Caki2 (cell line): ENCODE results near the gene DES. TPM values are rescaled to one million over a fixed set of nuclear protein-coding genes. Genes with fewer than 3 reads are reported as not detected.

Experiments used
- DNase-seq: peaks from one replicate; pipeline ENCODE4 v3.0.0-alpha.2; 2015; ENCODE audit warnings: low read depth
- in situ Hi-C: cut with HindIII; loops from 2 replicates; pipeline ENCODE4 v1.10.0; 2016; ENCODE audit warnings: low sequenced_read_pairs, low pct_unique_long_range_greater_than_20kb, mixed read lengths
- total RNA-seq: library from RNA; depleted of rRNA; stranded (reverse); fragments of >200 nt; shearing (Covaris generic); gene quantifications from 2 replicates; pipeline ENCODE4 v1.2.3, GENCODE V29; 2014; ENCODE audit warnings: low replicate concordance

The DES gene
- total RNA-seq, 1 experiment from 2014 or later = 4.9 TPM

DNA sequence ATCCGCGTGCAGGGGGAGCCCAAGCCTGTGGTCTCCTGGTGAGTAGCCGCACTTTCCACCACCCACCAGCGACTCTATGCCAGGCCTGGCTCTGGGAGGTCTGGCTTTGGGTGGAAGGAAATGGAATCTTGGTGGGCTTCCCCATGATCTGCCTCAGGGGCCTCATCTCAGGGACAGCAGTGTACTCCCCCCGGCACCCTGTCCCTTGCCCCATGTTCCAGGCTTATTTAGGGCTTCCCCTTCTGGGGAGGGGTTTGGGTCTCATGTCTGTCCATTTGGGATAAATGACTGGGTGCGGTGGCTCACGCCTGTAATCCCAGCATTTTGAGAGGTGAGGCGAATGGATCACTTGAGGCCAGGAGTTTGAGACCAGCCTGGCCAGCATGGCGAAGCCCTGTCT, 44.2 kb downstream of the DES start:
- in situ Hi-C loops = no loop called here
- DNase-seq = no peak

DNA sequence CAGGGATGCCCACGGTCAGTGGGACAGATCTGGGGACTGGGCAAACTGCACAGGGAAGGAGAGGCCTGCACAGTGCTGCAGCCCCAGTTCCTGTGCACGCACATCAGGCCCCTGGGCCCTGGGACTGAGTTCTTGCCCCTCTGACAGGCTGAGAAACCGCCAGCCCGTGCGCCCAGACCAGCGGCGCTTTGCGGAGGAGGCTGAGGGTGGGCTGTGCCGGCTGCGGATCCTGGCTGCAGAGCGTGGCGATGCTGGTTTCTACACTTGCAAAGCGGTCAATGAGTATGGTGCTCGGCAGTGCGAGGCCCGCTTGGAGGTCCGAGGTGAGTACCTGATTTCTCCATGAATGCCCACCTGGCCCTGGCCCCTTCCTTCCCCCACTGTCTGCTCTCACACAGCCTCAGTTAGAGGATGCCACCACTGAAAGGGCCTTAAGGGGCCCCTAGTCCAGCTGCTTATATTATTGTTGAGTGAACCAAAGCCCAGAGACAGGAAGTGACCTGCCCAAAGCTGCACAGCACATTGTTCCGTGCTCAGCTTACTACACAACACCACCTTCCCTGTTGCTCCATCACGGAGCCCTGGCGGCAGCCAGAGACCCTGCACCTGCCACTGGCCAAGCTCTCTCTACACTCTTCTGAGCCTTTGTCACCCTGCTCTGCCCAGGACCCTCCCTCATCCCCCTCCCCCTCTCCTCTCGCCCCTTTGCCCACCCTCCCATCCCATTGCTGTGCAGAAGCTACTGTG, 46.3 kb downstream of the DES start:
- in situ Hi-C loops = no loop called here
- no peak for DNase-seq

DNA sequence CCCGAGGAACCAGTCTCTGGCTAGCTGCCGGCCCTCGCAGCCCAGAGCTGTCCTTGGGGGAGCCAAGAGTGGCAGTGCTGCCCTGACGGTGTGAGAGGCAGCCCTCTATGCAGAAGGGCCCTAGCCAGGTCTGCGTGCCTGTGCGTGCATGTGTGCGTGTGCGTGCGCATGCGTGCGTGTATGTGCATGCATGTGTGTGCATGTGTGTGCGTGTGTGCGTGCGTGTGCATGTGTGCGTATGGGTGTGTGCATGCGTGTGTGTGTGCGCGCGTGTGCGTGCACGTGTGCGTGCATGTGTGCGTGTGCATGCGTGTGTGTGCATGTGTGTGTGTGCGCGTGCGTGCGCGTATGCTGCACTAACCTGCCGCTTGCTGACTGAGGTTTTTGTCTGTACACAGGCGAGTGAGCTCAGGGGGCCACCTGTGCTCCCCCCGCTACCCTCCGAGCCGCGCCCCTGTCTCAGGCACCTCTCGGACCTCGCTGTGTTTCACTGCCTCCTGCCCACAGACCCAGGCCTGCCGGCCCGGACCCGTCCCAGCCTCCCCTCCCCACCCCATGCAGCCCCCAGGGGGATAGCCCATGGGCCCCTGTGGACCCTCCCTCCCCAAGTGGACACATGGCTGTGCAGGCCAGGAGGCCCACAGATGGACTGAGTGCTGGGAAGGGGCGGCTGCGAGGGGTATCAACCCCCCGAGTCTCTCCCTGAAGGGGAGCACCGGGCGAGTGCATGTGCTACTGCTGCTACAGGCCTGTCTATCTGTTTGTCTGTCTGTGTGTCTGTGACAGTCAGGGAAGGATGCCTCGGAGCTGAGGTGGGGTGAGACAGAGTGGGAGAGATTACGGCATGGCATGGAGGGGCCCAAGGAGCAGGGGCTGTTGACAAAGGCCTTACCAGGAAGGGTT, 47.7 kb downstream of the DES start:
- no peak for DNase-seq
- in situ Hi-C loops = no loop called here

DNA sequence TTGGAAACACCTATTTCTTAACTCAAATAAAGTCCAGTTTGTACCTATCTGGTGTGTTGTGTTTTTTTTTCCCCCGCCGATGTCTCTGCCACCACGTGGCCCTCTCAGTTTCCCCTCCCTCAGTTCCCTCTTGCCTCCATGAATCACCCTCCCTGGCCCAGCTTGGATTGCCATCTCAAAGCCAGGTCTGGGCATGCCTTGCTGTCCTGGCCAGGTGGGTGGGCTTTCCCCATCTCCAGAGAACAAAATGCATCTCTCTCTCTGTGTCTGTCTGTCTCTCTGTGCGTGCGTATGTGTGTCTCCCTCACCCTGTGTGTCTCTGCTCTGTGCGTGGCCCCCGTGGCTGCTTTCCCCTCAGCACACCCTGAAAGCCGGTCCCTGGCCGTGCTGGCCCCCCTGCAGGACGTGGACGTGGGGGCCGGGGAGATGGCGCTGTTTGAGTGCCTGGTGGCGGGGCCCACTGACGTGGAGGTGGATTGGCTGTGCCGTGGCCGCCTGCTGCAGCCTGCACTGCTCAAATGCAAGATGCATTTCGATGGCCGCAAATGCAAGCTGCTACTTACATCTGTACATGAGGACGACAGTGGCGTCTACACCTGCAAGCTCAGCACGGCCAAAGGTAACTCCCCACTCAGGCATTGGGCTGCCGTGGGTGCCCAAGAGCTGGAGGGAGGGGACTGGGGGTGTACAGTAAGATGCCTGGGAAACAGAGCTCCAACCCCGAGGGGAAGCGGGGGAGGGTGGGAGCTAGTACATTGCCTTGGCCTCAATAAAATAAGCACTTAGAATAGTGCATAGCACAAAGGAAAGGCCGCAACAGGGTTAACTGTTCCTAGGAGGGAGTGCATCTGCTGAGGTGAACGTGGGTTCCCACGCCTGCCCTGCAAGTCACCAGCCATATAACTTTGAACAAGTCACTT, 48.9 kb downstream of the DES start:
- DNase-seq = no peak
- in situ Hi-C loops = no loop called here

DNA sequence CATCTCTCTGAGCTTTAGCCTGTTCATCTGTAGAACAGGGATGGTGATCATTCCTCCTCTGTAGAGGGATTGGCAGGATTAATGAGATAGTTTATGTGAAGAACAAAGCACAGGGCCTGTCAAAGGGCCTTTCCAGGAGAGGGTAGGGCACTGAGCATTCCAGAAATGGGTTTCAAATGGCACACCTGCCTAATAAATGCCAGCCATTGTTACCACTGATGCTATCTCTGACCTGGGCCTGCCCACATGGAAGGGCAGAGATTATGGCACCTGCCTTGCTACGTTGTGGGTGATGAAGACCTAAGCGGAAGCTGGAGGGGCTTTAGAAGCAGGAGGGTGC, 49.5 kb downstream of the DES start:
- no peak for DNase-seq
- in situ Hi-C loops = no loop called here

DNA sequence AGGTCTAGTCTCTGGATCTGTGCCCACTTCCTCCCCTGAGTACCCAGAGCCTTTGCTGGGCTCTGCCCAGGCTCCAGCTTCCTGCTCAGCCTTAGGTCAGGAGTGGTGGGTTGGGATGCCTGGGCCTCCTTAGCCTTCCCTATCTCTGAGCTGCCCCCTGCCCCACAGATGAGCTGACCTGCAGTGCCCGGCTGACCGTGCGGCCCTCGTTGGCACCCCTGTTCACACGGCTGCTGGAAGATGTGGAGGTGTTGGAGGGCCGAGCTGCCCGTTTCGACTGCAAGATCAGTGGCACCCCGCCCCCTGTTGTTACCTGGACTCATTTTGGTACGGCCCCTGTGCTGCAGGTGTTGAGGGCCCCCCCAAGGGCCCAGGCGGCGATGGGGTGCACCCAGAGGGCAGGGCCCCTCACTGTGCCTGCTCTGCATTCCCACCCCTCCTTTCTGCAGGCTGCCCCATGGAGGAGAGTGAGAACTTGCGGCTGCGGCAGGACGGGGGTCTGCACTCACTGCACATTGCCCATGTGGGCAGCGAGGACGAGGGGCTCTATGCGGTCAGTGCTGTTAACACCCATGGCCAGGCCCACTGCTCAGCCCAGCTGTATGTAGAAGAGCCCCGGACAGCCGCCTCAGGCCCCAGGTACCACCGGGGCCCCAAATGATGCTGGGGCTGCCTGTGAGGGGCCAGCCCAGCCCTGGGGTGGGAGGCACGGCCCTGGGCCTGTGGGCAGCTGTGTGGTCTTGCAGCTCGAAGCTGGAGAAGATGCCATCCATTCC, 50.4 kb downstream of the DES start:
- in situ Hi-C loops = no loop called here
- no peak for DNase-seq

DNA sequence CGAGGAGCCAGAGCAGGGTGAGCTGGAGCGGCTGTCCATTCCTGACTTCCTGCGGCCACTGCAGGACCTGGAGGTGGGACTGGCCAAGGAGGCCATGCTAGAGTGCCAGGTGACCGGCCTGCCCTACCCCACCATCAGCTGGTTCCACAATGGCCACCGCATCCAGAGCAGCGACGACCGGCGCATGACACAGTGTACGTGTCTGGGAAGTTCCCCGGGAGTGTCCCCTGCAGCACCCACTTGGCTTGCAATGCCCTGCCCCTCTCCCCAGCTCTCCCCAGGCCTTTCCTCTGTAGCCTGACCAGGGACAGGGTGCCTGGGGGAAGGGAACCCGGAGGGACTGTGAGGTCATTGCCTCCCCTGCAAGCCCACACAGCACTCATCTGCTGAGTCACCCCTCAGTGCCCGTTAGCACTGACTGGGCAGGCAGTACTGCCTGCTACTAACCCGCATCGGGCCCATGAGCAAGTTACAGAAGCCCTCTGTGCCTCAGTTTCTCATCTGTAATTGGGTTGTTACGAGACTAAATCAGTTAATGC, 51.1 kb downstream of the DES start:
- in situ Hi-C loops = no loop called here
- peak; percentile 55 for DNase-seq

DNA sequence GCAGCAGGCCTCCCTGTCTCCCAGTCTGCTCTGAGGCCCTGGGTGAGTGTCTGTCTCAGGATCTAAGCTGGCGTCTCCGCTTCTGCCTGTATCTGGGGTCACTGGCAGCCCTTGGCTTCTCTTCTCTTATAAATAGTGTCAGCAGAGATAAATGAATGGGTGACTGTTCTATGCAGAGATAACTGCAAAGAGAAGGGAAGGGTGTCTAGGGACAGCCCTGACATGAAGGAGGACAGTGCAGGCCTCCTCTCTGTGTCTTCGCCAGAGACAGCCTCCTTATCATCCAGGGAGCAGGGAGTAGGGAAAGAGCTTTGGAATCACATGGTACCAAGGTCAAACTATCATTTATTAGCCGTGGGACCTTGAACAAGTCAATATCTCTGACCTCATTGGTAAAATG, 52.3 kb downstream of the DES start:
- no peak for DNase-seq
- in situ Hi-C loops = no loop called here

DNA sequence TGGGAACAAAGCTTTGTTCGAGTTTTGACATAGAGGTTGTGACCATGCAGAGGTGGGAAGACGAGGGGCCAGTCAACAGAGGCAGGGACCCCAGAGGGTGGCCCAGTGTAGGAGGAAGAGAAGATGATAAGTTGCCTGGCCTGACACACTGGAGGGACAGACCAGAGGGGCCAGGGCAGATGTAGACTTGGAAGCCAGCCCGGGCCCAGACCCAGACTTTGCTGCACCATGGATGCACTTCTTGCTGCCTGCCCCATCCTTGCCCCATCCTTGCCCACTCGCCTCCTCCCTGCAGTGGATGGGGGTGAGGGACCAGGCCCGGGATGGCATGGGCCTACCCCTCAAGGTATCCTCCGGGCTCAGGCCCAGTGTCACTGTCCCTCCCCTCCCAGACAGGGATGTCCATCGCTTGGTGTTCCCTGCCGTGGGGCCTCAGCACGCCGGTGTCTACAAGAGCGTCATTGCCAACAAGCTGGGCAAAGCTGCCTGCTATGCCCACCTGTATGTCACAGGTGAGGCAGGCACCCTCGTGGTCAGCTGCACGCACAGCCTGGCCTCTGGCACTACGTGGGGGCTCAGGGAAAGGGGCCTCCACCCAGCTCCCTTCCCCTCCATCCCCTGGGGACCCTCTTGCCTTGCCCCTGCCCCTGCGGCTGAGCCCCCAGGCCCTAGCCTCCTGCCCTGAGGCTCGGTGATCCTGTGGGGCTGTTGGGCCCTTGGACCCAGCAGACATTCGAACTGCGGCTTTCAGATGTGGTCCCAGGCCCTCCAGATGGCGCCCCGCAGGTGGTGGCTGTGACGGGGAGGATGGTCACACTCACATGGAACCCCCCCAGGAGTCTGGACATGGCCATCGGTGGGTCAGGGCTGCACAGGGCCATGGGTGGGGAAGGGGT, 53.5 kb downstream of the DES start:
- in situ Hi-C loops = no loop called here
- no peak for DNase-seq

DNA sequence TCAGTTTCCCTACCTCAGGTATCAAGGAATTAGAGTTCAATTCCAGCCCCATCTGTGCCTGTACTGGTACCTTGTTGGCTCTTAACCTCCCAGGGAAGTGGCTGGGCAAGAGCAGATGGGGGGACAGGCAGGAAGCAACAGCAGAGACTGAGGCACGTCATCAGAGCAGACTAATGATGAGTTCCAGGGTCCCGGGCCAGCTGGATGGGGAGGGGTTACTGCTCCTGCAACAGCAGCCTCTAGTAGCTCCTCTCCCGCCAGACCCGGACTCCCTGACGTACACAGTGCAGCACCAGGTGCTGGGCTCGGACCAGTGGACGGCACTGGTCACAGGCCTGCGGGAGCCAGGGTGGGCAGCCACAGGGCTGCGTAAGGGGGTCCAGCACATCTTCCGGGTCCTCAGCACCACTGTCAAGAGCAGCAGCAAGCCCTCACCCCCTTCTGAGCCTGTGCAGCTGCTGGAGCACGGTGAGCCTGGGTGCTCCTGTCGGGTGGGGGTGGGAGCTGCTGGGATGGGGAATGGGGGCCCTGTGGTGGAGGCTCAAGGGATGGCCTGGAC, 54.5 kb downstream of the DES start:
- in situ Hi-C loops = no loop called here
- no peak for DNase-seq

DNA sequence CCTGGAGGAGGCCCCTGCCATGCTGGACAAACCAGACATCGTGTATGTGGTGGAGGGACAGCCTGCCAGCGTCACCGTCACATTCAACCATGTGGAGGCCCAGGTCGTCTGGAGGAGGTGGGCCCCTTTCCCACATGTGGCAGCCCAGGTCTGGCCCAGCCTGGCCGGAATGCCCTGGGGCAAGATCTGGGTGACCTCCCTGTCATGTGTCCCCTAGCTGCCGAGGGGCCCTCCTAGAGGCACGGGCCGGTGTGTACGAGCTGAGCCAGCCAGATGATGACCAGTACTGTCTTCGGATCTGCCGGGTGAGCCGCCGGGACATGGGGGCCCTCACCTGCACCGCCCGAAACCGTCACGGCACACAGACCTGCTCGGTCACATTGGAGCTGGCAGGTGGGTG, 55.3 kb downstream of the DES start:
- in situ Hi-C loops = no loop called here
- no peak for DNase-seq

DNA sequence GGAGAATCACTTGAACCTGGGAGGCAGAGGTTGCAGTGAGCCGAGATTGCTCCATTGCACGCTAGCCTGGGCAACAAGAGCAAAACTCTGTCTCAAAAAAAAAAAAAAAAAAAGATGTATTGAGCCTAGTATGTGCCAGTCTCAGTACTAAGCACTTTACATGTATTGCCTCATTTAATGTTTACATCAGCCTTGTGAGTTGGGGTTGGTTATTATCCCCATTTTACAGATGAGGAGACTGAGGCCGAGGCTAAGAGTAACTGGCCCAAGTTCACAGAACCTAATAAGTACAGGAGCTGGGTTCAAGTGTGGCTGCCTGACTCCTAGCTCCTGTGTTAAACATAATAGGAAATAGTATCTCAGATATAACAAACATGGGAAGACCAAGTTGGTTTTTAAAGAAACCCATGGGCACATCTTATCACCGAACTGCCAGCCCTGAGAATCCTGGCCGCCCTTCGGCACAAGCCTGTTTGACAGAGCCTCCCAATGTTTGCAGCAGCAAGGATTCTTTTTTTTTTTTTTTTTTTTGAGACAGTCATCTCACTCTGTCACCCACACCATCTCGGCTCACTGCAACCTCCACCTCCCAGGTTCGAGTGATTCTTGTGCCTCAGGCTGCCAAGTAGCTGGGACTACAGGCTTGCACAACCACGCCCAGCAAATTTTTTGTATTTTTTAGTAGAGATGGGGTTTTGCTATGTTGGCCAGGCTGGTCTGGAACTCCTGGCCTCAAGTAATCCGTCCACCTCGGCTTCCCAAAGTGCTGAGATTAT, 56.3 kb downstream of the DES start:
- in situ Hi-C loops = no loop called here
- no peak for DNase-seq

DNA sequence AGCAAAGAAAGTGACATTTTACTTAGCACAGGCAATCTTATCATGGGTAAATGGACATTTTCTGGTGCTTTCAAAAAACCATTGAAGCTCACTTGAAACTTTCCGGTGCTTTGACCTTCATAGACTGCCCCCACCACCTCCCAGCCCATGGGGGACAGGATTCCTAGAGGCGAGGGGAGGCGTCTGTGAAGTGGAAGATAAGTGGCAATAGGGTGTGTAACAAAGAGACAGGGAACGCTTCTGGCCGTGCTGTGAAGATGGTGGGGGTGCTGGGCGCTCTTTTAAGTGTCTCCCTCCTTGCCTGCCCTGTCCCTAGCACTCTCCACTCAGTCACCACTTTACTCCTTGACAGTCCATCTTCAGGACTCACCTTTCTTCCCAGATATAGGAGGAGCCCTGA, 57.1 kb downstream of the DES start:
- in situ Hi-C loops = no loop called here
- no peak for DNase-seq

DNA sequence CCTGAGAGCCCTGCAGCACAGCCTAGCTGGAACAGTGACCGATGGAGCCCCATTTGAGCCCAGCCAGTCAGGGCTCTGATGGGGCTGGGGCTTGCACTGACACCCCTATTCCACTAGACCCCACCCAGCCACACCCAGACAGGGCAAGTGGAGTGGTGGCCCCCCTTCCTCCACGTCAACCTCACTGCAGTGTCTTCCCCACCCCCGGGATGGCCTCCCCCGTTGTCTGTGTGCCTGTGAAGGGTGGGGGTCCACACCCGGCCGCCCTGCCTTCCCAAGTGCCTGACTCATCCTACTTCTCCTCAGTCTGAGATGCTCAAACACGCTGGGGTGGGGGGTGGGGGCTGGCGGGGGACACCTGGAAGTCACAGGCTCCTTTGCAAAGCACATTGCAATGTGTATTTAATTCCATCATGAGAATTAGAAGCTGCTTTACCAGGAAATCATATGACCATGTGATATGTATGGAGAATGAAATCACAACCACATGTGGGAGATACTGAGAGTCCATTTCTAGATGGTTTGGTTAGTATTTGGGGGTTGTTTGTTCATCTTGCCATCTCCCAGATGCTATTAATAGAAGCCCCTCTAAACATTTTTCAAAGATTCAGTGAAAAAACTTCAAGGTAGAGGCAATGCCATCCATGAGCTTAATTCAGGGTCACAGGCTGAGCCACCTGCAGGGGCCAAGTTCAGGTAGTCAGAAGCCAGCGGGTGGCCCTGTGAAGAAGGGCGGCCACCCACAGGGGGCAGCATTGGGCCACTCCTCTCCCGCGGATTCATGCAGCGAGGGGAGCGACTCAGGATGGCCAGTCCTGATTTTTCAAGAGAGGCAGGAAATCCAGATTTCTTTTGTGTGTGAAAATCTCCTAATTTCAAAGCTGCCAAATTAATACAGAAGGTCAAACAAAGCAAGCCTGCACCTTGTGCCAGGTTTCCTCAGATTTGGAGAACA, 57.8 kb downstream of the DES start:
- in situ Hi-C loops = no loop called here
- DNase-seq = peak; percentile 49
